ENCODE data around the gene DLGAP4.
"Not testable (repeated sequence)": the region's sequence is repeated elsewhere in the genome, so short reads cannot be mapped to it uniquely, and the experiment has no call there.

Gene DLGAP4

DNA sequence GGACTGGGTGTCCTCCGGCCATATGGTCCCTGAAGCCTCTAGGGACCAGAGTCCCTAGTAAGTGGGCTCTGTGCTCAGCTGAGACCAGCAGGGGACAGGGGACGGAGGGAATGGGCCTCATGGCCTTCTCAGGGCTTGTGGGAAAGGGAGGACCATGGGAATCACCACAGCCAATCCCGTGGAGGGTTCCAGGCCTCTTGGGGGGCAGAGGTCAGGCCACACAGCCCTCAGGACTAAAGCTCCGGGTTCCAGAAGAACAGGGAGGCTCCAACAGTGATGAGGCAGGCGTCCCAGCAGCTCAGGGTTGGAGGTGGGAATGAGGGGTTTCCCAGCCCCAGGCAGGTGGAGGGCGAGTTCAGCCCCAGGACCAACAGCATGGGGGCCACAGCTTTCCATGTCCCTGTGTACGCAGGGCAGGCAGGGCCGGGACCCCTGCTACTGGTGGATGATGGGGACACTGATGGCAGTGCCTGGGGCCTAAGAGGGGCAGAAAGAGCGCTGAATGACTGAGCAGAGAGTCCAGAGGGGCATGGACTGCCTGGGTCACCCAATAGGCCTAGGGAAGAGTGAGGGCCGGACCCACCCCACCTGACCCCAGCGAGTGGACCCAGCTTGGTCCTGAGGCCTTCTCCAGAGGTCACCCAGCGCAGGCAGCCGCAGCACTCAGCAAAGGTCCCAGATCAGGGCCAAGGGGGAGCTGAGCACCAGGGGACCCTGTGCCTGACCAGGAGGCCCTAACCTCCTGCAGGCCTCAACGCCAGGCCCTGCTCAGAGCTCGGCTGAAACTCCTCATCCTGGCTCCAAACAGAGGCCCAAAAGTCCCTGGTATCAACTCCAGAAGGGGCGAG, 244.0 kb downstream of the DLGAP4 start:
- H3K4me3 ChIP-seq (ENCODE audit: low read length): no peak overlapping the region
- TF ChIP-seq, protein P1, sequence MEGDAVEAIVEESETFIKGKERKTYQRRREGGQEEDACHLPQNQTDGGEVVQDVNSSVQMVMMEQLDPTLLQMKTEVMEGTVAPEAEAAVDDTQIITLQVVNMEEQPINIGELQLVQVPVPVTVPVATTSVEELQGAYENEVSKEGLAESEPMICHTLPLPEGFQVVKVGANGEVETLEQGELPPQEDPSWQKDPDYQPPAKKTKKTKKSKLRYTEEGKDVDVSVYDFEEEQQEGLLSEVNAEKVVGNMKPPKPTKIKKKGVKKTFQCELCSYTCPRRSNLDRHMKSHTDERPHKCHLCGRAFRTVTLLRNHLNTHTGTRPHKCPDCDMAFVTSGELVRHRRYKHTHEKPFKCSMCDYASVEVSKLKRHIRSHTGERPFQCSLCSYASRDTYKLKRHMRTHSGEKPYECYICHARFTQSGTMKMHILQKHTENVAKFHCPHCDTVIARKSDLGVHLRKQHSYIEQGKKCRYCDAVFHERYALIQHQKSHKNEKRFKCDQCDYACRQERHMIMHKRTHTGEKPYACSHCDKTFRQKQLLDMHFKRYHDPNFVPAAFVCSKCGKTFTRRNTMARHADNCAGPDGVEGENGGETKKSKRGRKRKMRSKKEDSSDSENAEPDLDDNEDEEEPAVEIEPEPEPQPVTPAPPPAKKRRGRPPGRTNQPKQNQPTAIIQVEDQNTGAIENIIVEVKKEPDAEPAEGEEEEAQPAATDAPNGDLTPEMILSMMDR (conservative IDR thresholded peaks at IDR 0.05; ENCODE audit: low read length): no peak
- no peak for DNase-seq (ENCODE audit: low read depth)

DNA sequence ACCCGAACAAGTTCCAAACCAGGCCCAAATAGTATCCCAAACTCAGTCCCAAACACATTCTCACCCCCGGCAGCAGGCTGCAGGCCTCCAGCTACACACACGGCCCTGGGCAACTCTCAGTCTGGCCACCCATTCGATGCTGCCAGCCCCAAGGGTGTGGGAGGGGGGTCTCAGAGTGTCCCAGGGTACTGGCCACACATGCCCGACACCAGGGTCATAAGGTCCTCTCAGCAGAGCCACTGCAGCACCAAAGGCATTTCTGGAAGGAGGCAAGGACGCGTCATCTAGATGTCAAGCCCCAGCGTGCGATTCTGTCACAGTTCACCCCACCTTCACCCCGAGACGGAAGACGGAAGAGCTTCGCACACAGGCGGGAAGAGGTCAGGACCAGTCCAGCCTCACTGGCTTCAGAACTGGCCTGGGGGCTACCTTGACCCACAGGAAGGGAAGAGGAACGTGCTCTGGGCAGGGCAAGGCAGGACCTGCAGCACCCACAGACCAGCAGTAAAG, 244.7 kb downstream of the DLGAP4 start:
- TF ChIP-seq, protein P1 (conservative IDR thresholded peaks at IDR 0.05; ENCODE audit: low read length): no peak
- no peak for DNase-seq (ENCODE audit: low read depth)
- no peak overlapping the region for H3K4me3 ChIP-seq (ENCODE audit: low read length)

DNA sequence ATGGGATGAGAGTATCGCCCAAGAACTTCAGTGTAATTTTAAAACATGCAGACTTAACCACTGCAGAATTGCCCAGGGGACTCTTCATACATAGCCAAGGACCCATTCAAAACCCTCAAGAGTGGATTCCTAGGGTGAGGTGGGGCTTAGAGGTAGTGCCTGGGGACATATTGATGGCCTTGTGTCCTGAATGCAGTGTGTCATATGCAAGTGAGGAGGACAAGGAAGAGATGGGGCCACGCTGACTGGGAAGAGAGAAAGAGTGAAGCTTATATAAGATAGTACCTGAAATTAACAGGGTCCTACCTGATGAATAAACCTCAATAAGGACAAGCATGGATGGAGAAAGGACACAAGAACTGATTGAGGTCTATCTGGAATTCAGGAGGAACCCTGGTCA, 249.1 kb downstream of the DLGAP4 start:
- H3K4me3 ChIP-seq (ENCODE audit: low read length): no peak overlapping the region
- DNase-seq (ENCODE audit: low read depth): no peak
- TF ChIP-seq, protein P1 (conservative IDR thresholded peaks at IDR 0.05; ENCODE audit: low read length): no peak

DNA sequence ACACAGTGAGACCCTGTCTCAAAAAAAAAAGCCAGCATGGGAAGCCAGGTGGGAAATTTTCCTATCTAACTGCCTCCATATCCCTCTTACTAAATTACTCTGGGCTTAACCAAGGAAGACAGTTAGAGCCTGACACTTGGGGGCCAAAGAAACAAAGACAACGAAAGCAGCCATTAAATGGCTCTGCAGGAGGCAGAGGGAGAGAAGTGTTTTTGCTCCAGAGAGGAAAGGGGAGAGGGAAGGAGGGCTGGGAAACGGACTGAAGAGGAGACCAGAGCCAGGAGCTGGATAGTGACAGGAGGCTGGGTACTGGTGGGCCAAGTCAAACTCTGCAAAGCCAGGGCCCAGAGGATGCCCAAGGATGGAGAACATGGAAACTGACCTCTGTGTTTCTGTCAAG, 256.6 kb downstream of the DLGAP4 start:
- TF ChIP-seq, protein P1 (conservative IDR thresholded peaks at IDR 0.05; ENCODE audit: low read length): no peak
- no peak for DNase-seq (ENCODE audit: low read depth)
- no peak overlapping the region for H3K4me3 ChIP-seq (ENCODE audit: low read length)

DNA sequence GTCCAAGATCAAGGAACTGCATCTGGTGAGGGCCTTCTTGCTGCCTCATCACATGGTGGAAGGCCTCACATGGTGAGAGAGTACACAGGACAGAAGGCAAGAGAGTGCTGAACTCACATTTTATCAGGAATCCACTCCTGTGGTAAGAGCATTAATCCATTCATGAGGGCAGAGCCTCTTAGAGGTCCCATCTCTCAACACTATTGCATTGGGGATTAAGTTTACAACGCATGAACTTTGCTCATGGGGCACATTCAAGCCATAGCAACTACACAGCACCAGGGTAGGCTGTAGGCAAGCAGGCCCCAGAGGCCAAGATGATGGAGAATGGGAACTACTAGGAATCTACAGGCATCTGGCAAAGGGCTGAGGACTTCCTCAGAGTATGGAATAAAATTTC, 257.2 kb downstream of the DLGAP4 start:
- DNase-seq (ENCODE audit: low read depth): no peak
- H3K4me3 ChIP-seq (ENCODE audit: low read length): no peak overlapping the region
- TF ChIP-seq, protein P1 (conservative IDR thresholded peaks at IDR 0.05; ENCODE audit: low read length): no peak

DNA sequence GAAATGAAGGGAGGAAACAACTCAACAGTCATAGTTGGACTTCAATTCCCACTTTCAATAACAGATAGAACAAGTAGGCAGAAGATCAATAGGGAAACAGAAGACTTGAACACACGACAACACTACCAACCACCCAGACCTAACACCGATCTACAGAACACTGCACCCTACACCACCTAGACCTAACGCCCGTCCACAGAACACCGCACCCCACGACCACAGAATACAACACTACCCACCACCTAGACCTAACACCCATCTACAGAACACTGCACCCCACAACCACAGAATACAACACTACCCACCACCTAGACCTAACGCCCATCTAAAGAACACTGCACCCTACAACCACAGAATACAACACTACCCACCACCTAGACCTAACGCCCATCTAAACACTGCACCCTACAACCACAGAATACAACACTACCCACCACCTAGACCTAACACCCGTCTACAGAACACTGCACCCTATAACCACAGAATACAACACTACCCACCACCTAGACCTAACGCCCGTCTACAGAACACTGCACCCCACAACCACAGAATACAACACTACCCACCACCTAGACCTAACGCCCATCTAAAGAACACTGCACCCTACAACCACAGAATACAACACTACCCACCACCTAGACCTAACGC, 258.1 kb downstream of the DLGAP4 start:
- DNase-seq (ENCODE audit: low read depth); H3K4me3 ChIP-seq (ENCODE audit: low read length): not testable (repeated sequence)

DNA sequence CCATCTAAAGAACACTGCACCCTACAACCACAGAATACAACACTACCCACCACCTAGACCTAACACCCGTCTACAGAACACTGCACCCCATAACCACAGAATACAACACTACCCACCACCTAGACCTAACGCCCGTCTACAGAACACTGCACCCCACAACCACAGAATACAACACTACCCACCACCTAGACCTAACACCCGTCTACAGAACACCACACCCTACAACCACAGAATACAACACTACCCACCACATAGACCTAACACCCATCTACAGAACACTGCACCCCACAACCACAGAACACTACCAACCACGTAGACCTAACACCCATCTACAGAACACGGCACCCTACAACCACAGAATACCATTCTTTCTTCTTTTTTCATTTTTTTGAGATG, 258.6 kb downstream of the DLGAP4 start:
- not testable (repeated sequence) for H3K4me3 ChIP-seq (ENCODE audit: low read length); DNase-seq (ENCODE audit: low read depth)

DNA sequence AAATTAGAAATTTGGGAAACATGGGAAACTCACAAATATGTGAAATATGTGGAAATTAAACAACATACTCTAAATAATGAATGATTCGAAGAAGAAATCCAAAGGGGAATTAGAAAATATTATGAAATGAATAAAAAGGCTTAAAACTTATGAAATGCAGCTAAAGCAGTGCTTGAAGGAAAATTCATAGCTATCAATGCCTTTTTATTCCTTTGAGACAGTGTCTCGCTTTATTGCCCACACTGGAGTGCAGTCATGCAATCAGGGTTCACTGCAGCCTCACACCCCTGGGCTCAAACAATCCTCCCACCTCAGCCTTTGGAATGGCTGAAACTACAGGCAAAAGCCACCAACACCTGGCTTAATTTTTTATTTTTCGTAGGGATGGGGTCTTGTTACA, 259.4 kb downstream of the DLGAP4 start:
- DNase-seq (ENCODE audit: low read depth): no peak
- TF ChIP-seq, protein P1 (conservative IDR thresholded peaks at IDR 0.05; ENCODE audit: low read length): no peak
- no peak overlapping the region for H3K4me3 ChIP-seq (ENCODE audit: low read length)

Data from AG10803 (cell line).